SU-DHL-6 (cell line): Measurements from ENCODE around the gene ZNF775.

ENCODE experiments used
- H2AFZ ChIP-seq: fragments of 200-600 bp; sonication (generic); 2 replicates; pipeline ENCODE4 v1.6.1; 2014; ENCODE audit warnings: low read depth, mild to moderate bottlenecking, moderate library complexity, mixed read lengths, antibody characterized with exemption, low read length; ENCODE audit not compliant: severe bottlenecking
- H3F3A ChIP-seq: fragments of 200-600 bp; shearing (Covaris generic); 2 replicates; pipeline ENCODE4 v1.6.0; 2016; ENCODE audit warnings: antibody characterized with exemption, mild to moderate bottlenecking; ENCODE audit not compliant: insufficient read depth
- H3K27ac ChIP-seq: fragments of 200-600 bp; sonication (generic); 2 replicates; pipeline ENCODE4 v1.5.1; 2016; ENCODE audit warnings: low read depth, mild to moderate bottlenecking, low read length, moderate library complexity, mixed read lengths
- H3K27me3 ChIP-seq: fragments of 200-600 bp; sonication (generic), shearing (Covaris generic); 2 replicates; pipeline ENCODE4 v1.6.0; 2014; ENCODE audit warnings: mild to moderate bottlenecking, low read length
- H3K36me3 ChIP-seq: fragments of 200-600 bp; sonication (generic); 2 replicates; pipeline ENCODE4 v1.6.1; 2014; ENCODE audit warnings: mild to moderate bottlenecking, low read length, mixed read lengths
- H3K4me2 ChIP-seq: fragments of 300-600, 200-600 bp; shearing (Covaris generic), sonication (generic); 2 replicates; pipeline ENCODE4 v1.6.0; 2014; ENCODE audit warnings: low read length, low read depth, mild to moderate bottlenecking; ENCODE audit not compliant: poor library complexity, severe bottlenecking
- H3K4me3 ChIP-seq: fragments of 200-600 bp; sonication (generic); 2 replicates; pipeline ENCODE4 v1.5.1; 2014; ENCODE audit warnings: antibody characterized with exemption, low read length, mild to moderate bottlenecking, mixed read lengths; ENCODE audit not compliant: insufficient read depth, poor library complexity, severe bottlenecking
- H3K79me2 ChIP-seq: fragments of 200-600 bp; sonication (generic); 2 replicates; pipeline ENCODE4 v1.6.1; 2014; ENCODE audit warnings: mild to moderate bottlenecking, low read length, moderate library complexity; ENCODE audit not compliant: insufficient read depth
- H3K9ac ChIP-seq: fragments of 200-600 bp; sonication (generic); 2 replicates; pipeline ENCODE4 v1.7.0; 2014; ENCODE audit warnings: mild to moderate bottlenecking, low read length
- H3K9me2 ChIP-seq: fragments of 200-600 bp; sonication (generic); replicated peaks from 2 replicates; pipeline ENCODE4 v1.6.1; 2014; ENCODE audit warnings: low read length; ENCODE audit not compliant: insufficient read depth
- H3K9me3 ChIP-seq: fragments of 200-600 bp; sonication (generic); 2 replicates; pipeline ENCODE4 v1.6.1; 2014; ENCODE audit warnings: low read length, mixed read lengths; ENCODE audit not compliant: insufficient read depth
- H4K20me1 ChIP-seq: fragments of 200-600 bp; sonication (generic); 2 replicates; pipeline ENCODE4 v1.6.1; 2014; ENCODE audit warnings: low read depth, mild to moderate bottlenecking, antibody characterized with exemption, low read length, moderate library complexity, mixed read lengths
- CTCF ChIP-seq: fragments of 200-600 bp; sonication (generic); IDR thresholded peaks from one replicate; pipeline ENCODE4 v1.5.1; 2017; ENCODE audit warnings: antibody characterized with exemption, mild to moderate bottlenecking, low read length, moderate library complexity; ENCODE audit not compliant: insufficient read depth, poor library complexity, severe bottlenecking
- EZH2phosphoT487 ChIP-seq: fragments of 200-600 bp; sonication (generic), shearing (Covaris generic); conservative IDR thresholded peaks from 2 replicates; pipeline ENCODE4 v1.6.1; 2018; ENCODE audit warnings: mild to moderate bottlenecking, antibody characterized with exemption, low read length, moderate library complexity, mixed read lengths

The ZNF775 gene

GRCh38 chr7:150399421-150400007, 20.4 kb downstream of the ZNF775 start:
- H4K20me1 ChIP-seq: no peaks in the 10 kb centered on the region
- no peaks in the 10 kb centered on the region for H3K79me2 ChIP-seq
- H3K4me2 ChIP-seq: no peak overlapping the region
- H3F3A ChIP-seq: no peaks in the 10 kb centered on the region
- no peaks in the 10 kb centered on the region for H3K9me2 ChIP-seq
- TF ChIP-seq EZH2phosphoT487 (no peak), CTCF (no peak)
- no peaks in the 10 kb centered on the region for H3K27me3 ChIP-seq
- no peak overlapping the region for H2AFZ ChIP-seq
- no peak overlapping the region for H3K9ac ChIP-seq
- no peak overlapping the region for H3K4me3 ChIP-seq
- no peaks in the 10 kb centered on the region for H3K36me3 ChIP-seq
- no peak overlapping the region for H3K27ac ChIP-seq
- no peaks in the 10 kb centered on the region for H3K9me3 ChIP-seq

GRCh38 chr7:150400008-150400787, 21.1 kb downstream of the ZNF775 start:
- TF ChIP-seq CTCF (no peak), EZH2phosphoT487 (no peak)
- Histone ChIP-seq H3F3A (no peaks in the 10 kb centered on the region), H3K27me3 (no peaks in the 10 kb centered on the region), H3K4me3 (no peak overlapping the region), H3K9me3 (no peaks in the 10 kb centered on the region), H3K27ac (no peak overlapping the region), H3K9me2 (no peaks in the 10 kb centered on the region), H2AFZ (no peak overlapping the region), H3K4me2 (no peak overlapping the region), H3K79me2 (no peaks in the 10 kb centered on the region), H3K36me3 (no peaks in the 10 kb centered on the region), H3K9ac (no peak overlapping the region), H4K20me1 (no peaks in the 10 kb centered on the region)

- H3K36me3 ChIP-seq: no peaks in the 10 kb centered on the region
- no peaks in the 10 kb centered on the region for H4K20me1 ChIP-seq
- H2AFZ ChIP-seq: no peak overlapping the region
- no peaks in the 10 kb centered on the region for H3K9me3 ChIP-seq
- H3K79me2 ChIP-seq: no peaks in the 10 kb centered on the region
- TF ChIP-seq EZH2phosphoT487 (no peak), CTCF (no peak)
- H3K27me3 ChIP-seq: no peaks in the 10 kb centered on the region
- no peaks in the 10 kb centered on the region for H3F3A ChIP-seq
- H3K4me3 ChIP-seq: no peak overlapping the region
- H3K27ac ChIP-seq: no peak overlapping the region
- H3K4me2 ChIP-seq: no peak overlapping the region
- H3K9me2 ChIP-seq: no peaks in the 10 kb centered on the region
- no peak overlapping the region for H3K9ac ChIP-seq
These were observed 21.8 kb downstream of the ZNF775 start for GRCh38 chr7:150400788-150401423.
